HG02870 (cell line): ENCODE measurements around the gene BRINP2.

ENCODE experiments used
- ATAC-seq: cut with Tn5 transposase; IDR thresholded peaks from one replicate; pipeline ENCODE4 v1.9.1; 2021; ENCODE audit warnings: mild to moderate bottlenecking, moderate library complexity; ENCODE audit not compliant: unreplicated experiment

Gene BRINP2

GRCh38 chr1:177257128-177257527 is 86.4 kb downstream of the BRINP2 start:
- no peak for ATAC-seq

GRCh38 chr1:177257576-177257975 is 86.8 kb downstream of the BRINP2 start:
- no peak for ATAC-seq

GRCh38 chr1:177270863-177271262 is 100.1 kb downstream of the BRINP2 start:
- no peak for ATAC-seq

GRCh38 chr1:177273141-177273540 is 102.4 kb downstream of the BRINP2 start:
- no peak for ATAC-seq

- ATAC-seq: no peak
These were observed 104.0 kb downstream of the BRINP2 start for GRCh38 chr1:177274687-177275211.

GRCh38 chr1:177275736-177276135 is 105.0 kb downstream of the BRINP2 start:
- no peak for ATAC-seq

- no peak for ATAC-seq
These were observed 108.0 kb downstream of the BRINP2 start for GRCh38 chr1:177278626-177279390.

- ATAC-seq: no peak
These were observed 111.1 kb downstream of the BRINP2 start for GRCh38 chr1:177281901-177282300.

GRCh38 chr1:177282976-177283375 is 112.2 kb downstream of the BRINP2 start:
- ATAC-seq: no peak

- no peak for ATAC-seq
These were observed 112.6 kb downstream of the BRINP2 start for GRCh38 chr1:177283380-177283779.

- ATAC-seq: no peak
These were observed 115.6 kb downstream of the BRINP2 start for GRCh38 chr1:177286396-177286795.

GRCh38 chr1:177287270-177287669 is 116.5 kb downstream of the BRINP2 start:
- no peak for ATAC-seq

- no peak for ATAC-seq
These were observed 117.2 kb downstream of the BRINP2 start for GRCh38 chr1:177287994-177288393.

- no peak for ATAC-seq
These were observed 118.8 kb downstream of the BRINP2 start for GRCh38 chr1:177289532-177289931.

GRCh38 chr1:177300431-177300830 is 129.7 kb downstream of the BRINP2 start:
- no peak for ATAC-seq

- ATAC-seq: no peak
These were observed 130.8 kb downstream of the BRINP2 start for GRCh38 chr1:177301425-177302124.

GRCh38 chr1:177302357-177303044 is 131.7 kb downstream of the BRINP2 start:
- no peak for ATAC-seq

- no peak for ATAC-seq
These were observed 134.6 kb downstream of the BRINP2 start for GRCh38 chr1:177305040-177306018.

- no peak for ATAC-seq
These were observed 135.3 kb downstream of the BRINP2 start for GRCh38 chr1:177306019-177306415.

GRCh38 chr1:177306981-177307380 is 136.2 kb downstream of the BRINP2 start:
- no peak for ATAC-seq
